ENCODE measurements around the gene SYNPO.

SYNPO gene

DNA sequence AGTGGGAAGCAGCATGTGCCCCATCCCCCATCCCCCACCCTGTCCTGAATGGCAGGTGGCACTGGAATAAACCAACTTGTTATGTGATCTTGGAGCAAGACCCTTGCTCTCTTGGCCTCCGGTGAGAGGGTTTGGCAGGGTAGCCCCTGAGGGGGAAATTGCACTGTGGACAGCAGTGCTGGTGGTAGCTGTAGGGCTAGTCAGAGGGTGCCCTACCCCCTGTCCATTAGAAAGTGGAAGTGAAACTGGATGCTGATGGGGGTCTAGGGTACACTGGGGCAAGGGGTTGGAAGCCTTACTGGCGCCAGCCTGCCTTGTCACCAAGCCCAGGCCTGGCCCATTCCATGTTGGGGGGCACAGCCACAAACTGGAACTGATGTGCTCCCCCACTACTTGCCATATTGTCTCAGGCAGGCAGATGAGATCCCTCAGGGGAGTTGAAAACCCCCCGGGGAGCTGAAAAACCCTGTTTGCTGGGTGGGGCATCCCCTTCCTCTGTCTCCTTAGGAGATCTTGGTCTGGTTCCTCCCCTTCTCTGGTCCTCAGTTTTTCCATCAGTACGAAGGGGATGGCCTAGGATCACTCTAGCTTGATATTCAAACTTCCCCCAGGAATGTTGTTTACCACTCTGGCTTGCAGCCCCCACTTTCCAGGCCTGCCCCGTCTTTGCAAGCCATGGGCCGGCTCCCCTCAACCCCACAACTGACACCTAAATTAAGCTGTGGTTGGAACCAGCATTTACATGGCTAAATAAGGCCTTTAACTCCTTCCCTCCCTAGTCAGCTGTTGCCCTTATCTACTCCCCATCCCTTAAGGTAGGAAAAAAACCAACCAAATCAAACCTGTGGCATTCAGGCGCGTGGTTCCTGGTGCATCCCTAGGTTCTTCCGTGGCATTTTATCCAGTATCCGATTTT is 14.4 kb upstream of the SYNPO start:
- DNase-seq (ENCODE audit: low read depth, low spot score): no peak

DNA sequence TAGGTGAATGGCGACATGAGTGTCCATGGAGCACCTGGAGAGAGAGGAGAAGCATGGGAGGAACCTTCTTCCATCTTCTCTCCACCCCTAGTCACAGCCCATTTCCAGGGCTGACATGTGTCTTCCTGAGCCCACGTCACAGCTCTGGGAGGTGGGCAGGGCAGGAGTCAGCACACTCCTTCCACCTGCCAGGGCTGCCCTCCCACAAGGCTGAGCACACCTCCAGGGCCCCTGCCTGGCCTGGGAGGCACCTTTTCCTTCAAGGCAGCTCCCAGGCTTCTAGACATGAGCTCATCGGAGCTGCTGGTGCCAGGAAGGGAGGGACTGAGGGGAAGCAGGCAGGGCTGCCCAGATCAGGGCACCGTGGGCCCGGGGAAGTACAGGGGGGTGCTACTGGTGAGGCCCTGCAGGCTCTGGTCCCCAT is 13.6 kb upstream of the SYNPO start:
- DNase-seq (ENCODE audit: low read depth, low spot score): peak; percentile 69

DNA sequence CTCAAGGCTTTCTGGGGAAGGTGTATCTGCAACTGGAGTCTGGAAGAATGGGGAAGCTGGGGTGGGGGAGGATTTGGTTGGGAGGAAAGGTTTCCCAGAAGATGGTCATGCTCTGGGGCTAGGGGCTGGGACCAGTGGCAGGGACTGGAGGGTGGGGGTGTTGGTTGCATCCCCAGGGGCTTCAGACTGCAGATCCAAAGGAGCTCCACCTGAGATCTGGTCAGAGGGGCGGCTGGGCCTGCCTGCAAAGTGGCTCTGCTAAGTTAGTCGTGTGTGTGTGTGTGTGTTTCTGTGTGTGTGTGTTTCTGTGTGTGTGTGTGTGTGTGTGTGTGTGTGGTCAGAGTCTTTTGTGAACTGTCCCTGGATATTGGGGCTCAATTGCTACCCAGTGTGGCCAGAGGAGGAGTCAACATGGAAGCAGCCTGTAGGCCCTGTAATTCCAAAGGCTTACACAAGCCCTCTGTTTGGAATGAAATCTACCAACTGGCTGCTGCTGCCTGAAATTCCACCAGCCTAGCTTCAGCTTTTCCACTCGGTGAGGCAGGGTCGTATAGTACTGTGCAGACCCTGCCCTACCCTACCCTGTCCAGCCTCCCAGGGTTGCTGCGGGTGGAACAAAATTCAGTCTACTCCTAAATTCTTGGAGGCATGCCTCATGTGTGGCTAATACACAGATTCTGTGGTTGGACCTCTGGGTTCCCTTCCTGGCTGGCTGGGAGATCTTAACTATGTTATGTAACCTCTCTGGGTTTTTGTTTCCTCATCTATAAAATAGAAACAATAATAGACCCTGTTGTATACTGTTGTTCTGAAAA is 12.5 kb upstream of the SYNPO start:
- peak; percentile 79 for DNase-seq (ENCODE audit: low read depth, low spot score)

DNA sequence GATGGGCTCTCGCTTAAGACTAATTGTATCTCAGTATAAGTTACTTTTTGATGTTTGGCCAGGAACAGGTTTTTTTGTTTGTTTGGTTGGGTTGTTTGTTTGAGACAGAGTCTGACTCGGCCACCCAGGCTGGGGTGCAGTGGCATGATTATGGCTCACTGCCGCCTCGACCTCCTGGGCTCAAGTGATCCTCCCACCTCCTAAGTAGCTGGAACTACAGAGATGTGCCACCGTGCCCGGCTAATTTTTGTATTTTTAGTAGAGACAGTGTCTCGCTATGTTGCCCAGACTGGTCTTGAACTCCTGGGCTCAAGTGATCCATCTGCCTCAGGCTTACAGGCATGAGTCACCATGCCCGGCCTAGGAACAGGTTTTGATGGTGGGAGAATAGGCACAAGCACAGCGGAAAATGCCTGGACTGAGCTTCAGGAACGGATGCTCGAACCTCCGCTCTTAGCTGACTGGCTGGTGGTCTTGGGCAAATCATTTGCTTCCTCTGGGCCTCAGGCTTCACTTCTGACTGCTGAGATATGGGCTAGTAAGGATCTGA is 11.4 kb upstream of the SYNPO start:
- DNase-seq (ENCODE audit: low read depth, low spot score): no peak

DNA sequence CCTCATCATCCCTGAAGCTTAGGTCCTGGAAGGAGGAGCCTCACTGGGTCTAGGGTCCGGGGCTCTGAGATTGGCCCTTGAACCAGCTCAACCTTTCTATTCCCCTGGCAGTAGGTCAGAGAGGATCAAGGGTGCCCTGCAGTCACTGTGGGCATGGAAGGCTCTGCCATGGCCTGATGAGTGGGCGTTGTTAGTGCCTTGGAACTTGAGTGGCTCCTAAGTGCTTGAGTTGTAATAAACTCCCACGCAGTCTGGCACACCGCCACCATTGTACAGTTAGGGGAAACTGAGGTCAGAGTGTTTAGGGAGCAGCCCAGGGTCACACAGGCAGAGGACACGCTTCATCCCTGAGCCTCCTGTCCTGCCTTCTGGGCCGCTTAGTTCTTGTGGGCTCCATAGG is 10.4 kb upstream of the SYNPO start:
- DNase-seq (ENCODE audit: low read depth, low spot score): no peak

DNA sequence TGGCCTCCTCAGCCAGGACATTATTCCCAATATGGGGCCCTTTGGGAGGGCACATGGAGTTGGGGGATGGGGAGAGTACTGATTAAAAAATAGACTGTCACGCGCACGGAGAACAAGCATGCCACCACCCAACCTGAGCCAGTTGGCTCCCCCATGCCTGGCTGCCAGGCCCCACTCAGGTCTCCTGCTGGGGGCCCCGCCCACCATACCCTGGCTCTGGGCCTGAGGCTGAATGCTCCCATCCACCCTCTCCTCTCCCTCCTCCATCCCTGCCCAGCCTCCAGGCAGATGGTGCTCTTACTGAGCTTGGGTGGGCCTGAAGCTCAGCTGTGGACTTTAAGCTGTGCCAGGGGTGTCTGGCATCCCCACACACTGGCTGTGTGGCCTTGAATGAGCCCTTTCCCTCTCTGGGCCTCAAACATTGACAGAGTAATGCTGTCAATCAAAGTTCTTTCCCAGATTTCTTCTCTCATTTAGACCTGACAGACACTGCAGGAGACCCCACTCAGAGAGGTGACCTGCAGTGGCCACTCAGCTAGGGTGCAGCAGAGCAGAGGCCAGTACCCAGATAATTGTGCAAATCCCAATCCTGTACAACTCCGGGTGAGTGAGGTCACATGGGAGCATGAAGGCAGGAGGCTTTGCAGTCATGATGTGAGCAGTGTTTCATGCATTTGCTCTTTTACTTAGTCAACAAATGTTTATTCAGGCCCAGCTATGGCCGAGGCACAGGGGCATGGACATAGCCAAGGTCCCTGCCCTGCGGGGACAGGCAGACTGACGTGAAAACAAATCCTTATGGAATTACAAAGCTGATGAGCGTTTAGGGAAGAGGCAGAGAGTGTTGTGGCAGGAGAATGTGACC is 9.8 kb upstream of the SYNPO start:
- no peak for DNase-seq (ENCODE audit: low read depth, low spot score)

DNA sequence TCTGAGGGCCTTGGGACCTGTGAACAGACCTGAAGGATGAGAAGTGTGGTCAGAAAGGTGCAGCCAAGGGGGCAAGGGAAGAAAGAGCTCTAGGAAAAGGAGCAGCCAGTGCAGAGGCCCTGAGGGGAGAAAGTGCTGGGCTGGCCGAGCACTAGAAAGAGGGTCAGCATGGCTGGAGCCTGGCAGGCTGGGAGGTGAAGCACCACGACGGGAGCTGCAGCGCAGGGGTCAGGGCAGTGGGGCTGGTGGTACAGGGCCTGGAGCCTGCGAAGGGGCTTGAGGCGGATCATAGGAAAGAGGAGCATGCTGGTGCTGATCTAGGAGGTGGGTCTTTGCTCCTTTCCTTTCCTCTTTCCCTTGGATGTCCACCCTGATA is 9.1 kb upstream of the SYNPO start:
- no peak for DNase-seq (ENCODE audit: low read depth, low spot score)

DNA sequence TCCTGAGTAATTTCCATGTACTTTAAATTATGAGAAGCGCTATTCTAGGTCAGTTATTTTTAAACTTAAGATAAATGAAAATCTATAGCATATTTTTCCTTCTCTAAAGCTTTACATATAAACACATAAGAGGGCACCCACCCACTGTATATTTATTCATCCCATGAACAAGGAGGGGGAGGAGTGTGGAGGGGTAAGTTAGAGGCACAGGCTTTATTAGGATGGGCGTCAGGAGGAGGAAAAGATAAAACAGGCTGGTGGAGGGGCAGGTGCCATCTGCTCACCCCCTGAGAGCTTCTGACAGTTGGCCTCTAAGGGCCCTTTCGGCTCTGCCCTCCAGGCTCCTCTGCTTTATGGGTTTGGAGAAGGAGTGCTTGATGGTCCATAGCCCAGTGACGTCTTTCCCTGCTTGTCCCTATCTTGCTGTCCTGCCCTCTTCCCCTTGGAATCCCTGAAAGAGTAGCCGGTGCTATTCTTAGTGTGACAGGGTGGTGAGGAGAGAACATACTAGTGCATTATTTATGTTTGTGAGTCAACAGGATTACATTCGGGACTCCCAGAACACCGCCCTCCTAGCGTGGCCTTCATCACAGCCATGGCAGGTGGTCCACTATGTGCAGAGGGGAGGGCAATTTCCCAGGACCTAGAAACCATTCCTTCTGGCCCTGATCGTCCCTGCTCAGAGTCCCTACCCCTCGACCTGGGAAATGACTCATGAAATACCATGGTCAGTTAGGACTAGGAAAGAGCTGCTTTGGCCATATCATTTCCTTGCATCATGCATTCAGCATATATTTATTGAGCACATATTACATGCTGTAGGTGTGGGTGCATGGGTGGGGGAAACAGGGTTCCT is 7.9 kb upstream of the SYNPO start:
- DNase-seq (ENCODE audit: low read depth, low spot score): peak; percentile 52

DNA sequence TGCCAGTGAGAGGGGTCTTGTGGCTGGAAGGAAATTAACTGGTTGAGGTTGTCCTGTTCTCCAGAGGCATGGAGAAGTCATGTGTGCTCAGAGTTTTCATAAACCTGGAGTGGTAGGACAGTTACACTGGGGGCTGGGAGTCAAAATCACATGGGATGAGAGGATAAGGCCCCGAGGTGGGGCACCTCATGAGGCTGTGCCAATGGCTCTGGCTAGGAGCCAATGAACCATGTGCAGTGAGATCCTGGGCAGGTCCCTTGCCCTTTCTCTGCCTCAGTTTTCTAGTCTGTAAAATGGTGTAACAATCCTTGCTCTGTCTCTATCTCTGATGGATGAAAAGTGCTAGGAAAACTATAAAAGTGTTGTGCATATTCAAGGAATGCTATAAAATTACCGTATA is 7.0 kb upstream of the SYNPO start:
- DNase-seq (ENCODE audit: low read depth, low spot score): no peak

DNA sequence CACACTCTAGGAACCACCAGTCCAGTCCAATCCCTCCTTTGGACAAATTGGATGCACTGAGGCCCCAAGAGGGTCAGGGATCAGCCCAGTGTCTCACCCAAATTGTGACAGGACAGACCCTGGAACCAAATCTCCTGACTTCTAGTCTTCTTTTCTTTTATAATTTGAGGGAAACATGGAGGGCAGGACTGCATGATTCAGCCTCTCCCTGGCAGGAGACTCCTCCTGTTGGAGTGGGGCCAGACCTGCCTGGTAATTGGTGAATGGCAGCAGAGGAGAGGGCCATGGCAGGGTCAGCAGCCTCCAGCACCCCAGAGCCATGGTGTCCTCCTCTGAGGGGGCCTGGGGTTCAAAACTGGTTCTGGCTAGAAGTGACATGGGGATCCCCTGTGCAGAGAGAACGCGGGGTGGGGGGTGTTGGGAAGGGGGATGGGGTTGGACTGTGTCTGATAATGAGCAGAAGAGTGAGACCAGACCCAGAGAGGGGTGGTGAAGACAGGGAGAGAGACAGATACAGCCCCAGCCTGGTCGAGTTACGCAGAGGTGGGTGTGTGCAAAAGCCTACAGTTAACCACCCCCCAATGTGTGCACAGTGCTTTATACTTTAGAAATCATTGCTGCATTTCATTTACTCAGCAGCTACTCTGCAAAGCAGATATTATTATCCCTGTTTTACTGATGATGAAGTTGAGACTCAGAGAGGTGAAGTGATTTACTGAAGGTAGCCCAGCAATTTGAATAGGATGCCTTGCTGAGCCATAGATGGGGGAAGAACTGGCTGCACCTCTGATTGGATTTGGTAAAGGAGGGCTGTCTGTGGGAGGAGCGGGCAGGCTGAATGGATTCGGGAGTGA is 3.8 kb upstream of the SYNPO start:
- DNase-seq (ENCODE audit: low read depth, low spot score): peak; percentile 93

DNA sequence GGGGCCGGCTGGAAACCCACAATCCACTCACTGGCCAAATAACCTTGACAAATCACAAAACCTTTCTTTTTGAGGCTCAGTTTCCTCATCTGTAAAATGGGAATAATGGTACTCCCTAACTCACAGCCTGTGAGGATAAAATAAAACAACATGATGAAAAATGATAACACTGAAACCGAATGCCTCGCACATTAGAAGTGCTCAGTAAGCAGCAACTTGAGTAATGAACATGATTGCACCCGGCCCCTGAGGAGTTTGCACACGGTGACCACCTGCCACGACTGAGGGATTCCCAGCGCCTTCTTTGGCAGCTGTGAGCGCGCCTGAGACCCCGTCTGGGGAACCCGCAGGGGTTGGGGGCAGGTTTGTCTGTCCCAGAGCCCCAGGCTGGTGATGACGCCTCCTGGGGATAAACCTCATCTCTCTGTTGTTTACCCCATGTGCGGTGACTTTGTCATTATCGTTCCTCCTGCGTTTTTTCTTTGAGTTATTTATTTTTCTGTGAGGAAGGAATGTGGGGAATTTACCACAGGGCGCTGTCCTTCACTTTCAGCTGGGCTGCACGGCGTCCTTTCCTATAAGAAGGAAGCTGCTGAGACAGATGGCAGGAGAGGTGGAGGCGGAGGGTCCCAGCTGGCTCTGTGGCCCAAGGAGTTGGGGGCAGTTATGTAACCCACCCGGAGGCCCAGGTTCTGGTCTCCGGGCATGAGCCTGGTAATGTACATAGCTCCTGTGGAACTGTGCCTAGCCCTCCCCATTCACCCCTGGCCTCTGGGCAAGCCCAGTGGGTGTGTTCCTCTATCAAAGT is 3.0 kb upstream of the SYNPO start:
- peak; percentile 96 for DNase-seq (ENCODE audit: low read depth, low spot score)

DNA sequence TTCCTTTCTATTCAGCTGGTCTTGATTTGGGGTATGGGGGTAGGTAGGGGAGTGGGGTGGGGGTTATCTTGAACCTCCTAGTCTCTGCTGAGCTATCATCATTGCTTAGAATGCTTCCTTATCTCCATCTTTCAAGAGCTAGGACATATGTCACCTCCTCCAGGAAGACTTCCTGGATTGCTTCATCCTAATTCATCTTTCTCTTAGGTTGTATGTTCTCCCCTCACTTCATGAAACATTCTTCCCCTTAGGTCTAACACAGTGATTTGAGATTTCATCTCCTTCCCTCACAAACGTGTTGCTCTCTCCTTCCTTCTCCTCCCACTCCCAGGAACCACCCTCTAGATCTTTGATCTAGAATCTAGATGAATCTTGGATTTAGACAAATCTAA is 2.4 kb upstream of the SYNPO start:
- DNase-seq (ENCODE audit: low read depth, low spot score): no peak

DNA sequence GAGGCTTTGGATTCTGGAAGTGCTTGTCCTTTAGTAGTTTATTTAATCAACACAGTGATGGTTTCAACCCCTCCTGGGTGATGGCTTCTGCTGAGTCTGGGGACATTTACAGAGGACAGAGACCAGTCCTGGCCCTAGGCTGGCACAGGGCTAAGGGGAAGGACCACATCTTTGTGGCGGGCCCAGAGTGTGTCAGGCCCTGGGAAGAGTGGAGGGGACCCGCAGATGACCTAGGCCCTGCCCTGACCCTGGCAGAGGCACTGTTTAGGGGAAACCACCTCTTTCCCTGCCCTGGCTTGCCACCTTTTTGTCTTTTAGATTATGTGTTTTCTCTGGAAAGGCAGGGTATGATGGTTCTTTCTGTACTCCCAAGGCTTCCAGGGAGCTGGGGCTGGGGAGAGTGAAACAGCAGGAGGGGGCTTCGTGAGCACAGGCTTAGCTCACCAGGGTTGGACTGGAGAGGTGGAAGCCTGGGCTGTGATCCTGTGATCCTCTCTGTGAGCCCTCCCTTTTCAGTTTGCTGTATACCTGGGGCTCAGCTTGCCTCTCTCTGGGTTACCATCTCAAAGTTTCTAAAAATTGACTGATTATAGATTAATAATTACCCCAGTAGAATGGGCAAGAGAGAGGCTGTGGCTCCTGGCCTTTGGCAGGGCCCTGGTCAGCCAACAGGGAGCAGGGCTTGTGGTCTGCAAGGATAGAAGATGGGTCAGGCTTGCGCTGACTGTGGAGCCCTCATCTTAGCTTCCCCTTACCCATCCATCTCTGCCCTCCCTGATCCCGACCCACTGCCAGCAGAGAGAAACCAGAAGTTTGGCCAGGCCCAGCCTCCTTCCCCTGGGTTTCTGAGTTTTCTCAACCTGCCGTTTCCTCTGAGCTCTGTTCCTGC is 1.7 kb upstream of the SYNPO start:
- DNase-seq (ENCODE audit: low read depth, low spot score): no peak

DNA sequence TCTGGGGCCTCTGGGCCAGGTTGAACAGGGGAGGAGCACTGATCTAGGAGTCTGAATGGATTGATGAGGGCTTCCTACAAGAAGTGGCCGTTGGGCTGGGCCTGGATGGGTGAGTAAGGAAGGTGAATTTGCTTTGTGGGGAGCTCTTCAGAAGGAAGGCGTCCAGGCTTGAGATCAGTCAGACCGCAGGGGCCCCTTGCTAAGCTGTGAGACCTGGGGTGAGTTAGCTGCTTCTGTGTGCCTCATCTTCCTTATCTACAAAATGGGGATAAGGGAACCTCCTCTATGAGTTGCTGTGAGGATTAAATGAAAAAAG is 1.1 kb upstream of the SYNPO start:
- no peak for DNase-seq (ENCODE audit: low read depth, low spot score)

DNA sequence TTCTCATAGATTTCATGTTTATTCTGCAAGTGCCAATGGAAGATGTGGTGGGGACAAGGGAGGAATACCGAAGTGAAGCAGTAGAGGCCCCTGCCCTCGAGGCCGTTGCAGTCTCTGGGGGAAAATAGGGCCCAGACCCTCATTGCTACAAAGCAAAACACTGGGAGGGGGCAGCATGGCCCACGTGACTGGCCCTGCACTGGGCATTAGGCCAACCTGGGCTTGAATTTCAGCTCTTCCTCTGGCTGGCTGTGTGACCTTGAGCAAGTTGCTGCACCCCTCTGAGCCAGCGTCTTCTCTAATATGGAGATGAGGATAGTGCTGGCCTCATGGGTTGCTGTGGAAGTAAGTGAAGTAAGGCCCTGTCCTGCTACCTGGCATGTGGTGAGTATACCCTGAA is 709 bp upstream of the SYNPO start:
- DNase-seq (ENCODE audit: low read depth, low spot score): no peak

DNA sequence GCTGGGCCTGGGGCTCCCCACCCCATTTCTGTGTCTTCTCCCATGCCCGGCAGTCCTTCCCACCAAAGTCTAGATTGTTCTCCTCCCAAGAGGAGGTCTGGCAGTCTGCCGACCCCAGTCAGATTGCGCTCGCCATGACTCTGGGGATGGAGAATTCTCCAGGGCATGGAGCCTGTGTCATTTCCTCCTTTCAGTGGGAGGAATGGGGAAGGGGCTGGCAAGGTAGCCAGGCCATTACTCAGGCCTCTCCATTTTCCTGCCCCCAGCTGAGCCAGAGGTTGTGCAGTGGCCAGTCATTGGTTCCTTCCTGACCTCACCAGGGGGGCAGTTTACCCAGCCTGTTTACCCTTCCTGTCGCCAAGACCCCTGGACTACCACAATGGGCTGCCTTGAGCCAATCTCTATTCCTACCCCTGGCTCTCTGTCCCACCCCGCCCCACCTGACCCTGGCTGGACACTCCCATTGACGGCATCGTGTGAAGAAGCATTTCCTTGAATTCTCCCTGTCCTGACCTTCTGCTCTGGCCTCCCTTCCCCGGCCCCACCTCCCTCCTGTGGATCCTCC is 628 bp downstream of the SYNPO start:
- DNase-seq (ENCODE audit: low read depth, low spot score): peak; percentile 90

DNA sequence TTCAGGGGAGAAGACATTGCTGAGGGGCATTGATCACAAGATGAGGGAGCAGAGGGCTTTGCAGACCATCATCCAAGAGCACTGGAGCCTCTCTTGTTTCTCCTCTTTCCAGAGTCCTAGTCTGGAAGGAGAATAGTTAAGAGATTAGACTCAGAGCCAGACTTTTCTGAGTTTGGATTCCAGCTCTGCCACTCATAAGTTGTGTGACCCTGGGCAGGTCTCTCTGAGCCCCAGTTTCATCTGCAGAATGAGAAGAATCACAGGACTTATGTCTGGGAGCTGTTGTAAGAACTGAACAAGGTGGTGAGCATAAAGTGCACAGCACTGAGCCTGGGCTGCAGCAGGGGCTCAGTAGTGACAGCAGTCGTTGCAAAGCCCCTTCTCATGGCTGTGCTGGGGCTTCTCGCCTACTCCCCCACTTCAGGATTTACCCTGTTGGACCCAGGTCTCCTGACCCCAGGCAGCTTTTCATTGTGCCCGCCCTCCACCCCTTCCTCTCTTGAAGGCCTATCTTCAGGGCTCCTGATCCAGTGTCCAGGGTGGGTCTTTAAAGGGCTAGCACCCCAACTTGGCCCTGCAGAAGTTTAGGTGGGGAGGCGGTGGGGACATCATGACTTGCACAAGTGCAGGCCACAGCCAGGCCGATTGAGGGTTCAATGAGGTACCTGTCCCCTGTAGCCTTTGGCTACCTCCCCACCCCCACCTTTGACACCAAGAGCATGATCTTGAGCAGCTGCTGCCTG is 1.5 kb downstream of the SYNPO start:
- DNase-seq (ENCODE audit: low read depth, low spot score): no peak
